CD4-positive, alpha-beta T cell treated with Interleukin-21 for 1 hour (primary cell): Measurements from ENCODE around the gene PHLPP1.
A peak's percentile ranks its signal among the peaks of the same experiment; 100 is the strongest.
"Not testable (repeated sequence)": the region's sequence is repeated elsewhere in the genome, so short reads cannot be mapped to it uniquely, and the experiment has no call there.

Source experiments
- DNase-seq: peaks from one replicate; pipeline ENCODE4 v3.0.0-alpha.2; 2020

The PHLPP1 gene

DNA sequence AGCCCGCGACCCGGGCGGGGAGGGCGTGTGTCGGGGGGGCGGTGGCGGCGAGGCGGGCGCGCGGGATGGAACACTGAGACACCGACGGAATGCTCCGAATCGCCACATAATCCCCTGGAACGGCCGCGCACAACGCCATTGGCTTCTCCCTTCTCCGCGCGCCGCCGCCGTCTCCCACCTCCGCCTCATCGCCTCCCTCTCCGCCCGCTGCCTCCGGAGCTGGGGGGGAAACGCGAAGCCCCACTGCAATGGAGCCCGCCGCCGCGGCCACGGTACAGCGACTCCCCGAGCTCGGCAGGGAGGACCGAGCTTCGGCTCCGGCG, at the start of gene PHLPP1:
Gene PHLPP1 (plus strand): TSS at position 106 of the 323 bp plus-strand sequence. CDS start 143 bp downstream, at position 249.
- no peak for DNase-seq

DNA sequence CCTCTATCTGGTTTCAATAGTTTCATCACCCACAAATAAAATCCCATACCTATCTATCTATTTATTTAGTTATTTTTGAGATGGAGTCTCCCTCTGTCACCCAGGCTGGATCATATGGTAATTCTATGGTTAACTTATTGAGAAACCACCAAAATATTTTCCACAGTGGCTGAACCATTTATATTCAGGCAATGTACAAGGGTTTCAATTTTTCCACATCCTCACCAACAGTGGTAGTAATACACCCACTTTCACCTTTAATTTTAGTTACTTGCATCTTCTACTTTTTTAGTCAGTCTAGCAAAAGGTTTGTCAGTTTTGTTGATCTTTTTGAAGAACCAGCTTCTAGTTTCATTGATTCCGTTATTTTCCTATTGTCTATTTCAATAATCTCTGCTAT, 46.1 kb upstream of the PHLPP1 start:
- no peak for DNase-seq

DNA sequence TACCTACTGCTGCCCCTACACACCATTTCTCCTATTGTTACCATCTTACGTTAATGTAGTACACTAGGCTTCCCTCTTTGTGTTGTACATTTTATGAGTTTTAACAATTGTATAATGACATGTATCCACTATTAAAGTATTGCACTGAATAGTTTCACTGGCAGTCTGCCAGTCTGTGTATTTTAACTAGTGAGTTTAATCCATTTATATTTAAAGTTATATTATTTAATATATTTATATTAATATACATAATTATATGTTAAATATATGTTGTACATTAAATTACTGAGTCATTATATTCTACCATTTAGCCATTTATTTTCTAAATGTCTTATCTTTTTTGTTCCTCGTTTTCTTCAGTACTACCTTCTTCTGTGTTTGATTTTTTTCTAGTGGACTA, 44.8 kb upstream of the PHLPP1 start:
- DNase-seq = no peak

- no peak for DNase-seq
Measured at GRCh38 chr18:62672600-62672999, 42.7 kb upstream of the PHLPP1 start.

- no peak for DNase-seq
Measured at GRCh38 chr18:62678847-62679485, 36.4 kb upstream of the PHLPP1 start.

DNA sequence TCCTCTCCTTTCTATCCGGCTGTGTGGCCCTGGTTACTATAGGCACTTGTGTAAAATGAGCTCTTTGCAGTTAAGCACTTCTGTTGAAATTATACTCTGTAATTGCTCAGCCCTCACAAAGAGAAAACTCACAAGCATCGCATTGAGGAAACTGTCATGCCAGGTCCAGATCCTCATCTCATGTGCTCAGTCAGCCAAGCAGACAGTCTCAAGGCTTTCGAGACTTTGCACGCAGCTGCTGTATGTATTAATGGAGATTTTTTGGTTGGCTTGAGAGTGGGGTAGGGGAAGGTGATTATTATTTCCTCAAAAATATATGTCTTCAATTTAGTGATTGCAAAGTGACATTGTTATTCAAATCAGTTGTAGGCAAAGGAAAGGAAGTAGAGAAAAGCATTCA, 33.0 kb upstream of the PHLPP1 start:
- DNase-seq = no peak

- DNase-seq = no peak
Measured at GRCh38 chr18:62683935-62684334, 31.4 kb upstream of the PHLPP1 start.

DNA sequence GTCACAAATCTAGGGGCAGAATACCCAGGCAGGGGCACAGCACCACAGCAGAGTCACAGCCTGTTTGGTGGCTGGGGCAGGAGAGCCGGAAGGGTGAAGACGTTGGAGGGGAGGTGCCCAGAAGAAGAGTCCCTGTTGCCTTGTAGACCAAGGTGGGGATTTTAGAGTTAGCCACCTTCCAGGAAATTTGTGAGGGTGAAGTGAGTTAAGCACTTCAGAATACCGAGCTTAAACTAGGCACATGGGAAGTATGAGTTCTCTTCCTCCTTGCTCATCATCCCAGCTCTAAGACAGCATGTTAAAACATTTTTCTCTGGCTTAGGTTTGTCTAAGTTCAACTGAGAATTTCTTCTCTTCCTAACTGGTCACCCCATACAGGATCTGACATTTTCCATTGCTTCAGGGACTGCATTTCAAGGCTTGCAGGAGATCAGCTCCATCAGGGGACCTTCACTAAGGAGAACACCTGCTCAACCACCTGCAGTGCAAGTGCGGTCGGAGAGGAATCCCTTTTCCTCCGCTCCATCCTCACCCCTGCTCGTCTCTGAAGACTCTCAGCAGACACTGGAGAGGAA, 26.5 kb upstream of the PHLPP1 start:
- DNase-seq = no peak

DNA sequence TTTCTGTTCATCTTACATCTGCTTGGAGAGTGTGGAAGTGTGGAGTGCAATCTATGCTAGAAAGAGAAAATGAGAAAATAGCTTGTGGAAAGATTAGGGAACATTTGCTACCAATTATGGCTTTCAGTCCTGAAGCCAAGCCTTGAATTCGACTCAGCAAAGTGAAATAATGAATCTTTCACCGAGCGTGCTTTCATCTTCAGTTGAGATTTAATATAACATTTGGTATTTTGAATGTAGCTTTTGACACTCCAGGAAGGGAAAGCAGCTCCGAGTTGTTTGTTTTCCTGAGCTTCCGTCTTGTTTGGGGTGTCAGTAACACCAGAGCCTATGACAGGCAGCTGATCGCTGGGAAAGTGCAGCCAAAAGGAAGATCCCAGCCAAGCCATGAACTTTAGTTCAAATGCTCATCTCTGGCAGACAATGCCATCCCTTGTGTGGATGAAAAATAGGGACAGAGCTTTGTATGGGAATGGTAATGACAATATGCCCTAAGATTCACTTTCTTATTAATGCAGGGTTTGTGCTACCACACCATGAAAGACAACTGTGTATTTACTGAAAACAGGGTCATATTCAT, 25.0 kb upstream of the PHLPP1 start:
- no peak for DNase-seq

DNA sequence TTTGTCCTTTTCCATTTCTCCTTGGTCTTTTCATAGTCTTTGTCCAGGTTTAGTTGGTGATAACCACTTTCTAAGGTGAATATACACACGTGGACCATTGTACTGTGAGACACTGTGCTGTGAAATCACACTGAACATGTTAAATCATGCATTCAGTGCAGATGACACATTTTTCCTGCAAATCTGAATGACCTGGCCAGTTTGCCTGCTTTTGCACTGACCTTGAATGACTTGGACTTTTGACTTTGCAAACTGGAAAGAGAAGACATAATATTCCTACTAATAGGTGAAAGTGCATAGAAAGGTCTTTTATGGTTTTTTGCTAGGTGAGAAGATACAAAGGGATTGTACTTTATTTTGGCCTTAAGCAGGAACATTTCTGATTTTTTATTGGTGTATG, 21.7 kb upstream of the PHLPP1 start:
- DNase-seq = no peak

- DNase-seq = no peak
Measured at GRCh38 chr18:62697636-62698035, 17.7 kb upstream of the PHLPP1 start.

DNA sequence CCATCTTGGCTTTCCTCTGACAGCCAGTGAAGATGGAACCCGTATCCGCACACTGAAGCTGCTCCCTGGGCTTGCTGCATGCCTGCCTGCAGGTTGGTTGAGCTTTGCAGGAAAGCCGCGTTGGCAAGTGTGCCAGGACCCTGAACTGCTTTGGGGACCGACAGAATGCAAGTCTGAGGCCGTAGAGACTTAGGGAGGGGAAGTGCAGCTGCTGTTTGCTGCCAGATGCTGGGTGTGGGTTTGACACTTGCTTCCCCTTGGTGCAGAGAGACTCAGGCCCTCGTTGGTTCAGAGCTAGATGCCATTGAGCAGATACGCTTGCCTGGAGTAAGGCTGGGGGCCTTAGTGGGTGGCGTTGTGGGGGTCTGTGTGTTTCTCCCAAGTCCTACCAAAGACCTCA, 13.1 kb upstream of the PHLPP1 start:
- no peak for DNase-seq

DNA sequence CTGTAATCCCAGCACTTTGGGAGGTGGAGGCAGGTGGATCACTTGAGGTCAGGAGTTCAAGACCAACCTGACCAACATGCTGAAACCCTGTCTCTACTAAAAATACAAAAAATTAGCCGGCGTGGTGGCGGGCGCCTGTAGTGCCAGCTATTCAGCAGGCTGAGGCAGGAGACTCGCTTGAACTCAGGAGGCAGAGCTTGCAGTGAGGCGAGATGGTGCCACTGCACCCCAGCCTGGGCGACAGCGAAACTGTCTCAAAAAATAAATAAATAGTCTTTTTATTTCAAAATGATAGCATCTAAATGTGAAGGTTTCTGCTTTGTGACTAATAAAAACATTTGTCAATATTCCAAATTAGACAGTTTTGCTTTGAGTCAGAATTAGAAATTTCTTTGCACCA, 8.5 kb upstream of the PHLPP1 start:
- DNase-seq = not testable (repeated sequence)

GRCh38 chr18:62709908-62710307, 5.4 kb upstream of the PHLPP1 start:
- DNase-seq = not testable (repeated sequence)

DNA sequence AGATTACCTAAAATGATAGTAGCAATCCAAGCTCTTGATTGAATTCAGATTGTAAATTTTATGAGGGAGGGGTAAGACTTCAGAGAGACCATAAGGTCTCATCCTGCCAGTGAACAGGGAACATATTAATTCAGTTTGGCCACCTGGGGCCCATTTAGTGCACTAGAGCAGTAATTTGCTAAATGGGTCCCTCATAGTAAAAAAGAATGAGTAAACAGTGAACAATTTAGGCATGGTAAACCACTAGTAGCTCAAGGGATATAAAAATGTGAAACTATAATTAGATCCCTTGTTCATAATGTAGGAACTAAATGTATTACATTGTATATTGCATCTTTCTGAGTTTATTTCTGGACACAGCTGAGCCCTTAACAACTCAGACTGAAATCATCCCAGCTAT, 4.9 kb upstream of the PHLPP1 start:
- no peak for DNase-seq

GRCh38 chr18:62711781-62712180, 3.6 kb upstream of the PHLPP1 start:
- DNase-seq = no peak

- DNase-seq = no peak
Measured at GRCh38 chr18:62713651-62714247, 1.6 kb upstream of the PHLPP1 start.

- peak; percentile 95 for DNase-seq
Measured at GRCh38 chr18:62714671-62715435, 488 bp upstream of the PHLPP1 start.

DNA sequence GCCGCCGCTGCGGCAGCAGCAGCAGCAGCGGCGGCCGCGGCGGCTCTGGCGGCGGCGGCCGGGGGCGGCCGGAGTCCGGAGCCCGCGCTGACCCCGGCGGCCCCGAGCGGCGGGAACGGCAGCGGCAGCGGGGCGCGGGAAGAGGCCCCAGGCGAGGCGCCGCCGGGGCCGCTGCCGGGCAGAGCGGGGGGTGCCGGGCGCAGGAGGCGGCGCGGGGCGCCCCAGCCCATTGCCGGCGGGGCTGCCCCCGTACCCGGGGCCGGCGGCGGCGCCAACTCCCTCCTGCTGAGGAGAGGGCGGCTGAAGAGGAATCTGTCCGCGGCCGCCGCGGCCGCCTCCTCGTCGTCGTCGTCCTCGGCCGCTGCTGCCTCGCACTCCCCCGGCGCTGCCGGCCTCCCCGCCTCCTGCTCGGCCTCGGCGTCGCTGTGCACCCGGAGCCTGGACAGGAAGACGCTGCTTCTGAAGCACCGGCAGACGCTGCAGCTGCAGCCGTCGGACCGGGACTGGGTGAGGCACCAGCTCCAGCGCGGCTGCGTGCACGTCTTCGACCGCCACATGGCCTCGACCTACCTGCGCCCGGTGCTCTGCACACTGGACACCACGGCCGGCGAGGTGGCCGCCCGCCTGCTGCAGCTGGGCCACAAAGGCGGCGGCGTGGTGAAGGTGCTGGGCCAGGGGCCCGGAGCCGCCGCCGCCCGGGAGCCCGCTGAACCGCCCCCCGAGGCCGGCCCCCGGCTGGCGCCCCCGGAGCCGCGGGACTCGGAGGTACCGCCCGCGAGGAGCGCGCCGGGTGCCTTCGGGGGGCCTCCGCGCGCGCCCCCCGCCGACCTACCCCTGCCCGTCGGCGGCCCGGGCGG, 646 bp downstream of the PHLPP1 start:
- peak; percentile 64 for DNase-seq

- DNase-seq = peak; percentile 53
Measured at GRCh38 chr18:62716619-62717168, 1.4 kb downstream of the PHLPP1 start.

DNA sequence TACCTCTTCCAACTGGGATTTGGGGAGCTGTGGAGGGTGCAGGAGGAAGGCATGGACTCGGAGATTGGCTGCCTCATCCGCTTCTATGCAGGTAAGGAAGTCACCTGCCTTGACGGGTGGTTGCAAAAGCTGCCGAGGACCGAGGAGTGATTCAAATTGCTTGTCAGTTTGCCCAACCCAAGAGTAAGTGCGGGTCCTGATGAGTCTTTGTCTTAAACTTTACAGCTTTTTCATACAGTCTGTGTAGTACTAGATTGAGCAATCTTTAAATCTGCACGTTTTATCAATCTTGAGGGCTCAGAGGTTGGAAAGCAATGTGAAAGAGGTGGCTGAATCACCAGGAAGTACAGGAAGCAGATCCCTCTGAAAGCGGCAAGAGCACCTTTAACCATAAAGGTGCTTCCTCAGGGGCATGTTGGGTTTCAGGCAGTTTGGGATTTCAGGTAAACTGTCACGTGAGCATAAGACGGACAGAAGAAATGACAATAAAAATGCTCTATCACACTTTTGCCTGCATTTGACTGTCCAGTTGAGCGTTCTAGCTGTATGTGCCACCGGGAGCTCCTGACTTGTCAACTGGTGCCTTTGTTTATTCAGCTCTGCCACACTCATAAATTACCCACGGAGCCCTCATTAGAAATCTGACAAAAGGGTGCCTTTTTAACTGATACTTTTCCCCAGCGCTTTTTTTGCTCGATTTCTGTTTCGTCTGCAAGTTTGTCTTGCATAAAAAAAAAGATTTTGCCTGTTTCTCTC, 2.0 kb downstream of the PHLPP1 start:
- DNase-seq = peak; percentile 37
